Activated B cell treated with CpG ODN at 0.5 μM for 24 hours (primary cell): ENCODE data around the gene LBH. TPM values are rescaled to one million over a fixed set of nuclear protein-coding genes. Genes with fewer than 3 reads are reported as not detected.

Experiments used
- ATAC-seq: fragments of 200-7000 bp; cut with Tn5 transposase; one replicate; pipeline ENCODE4 v1.10.0; 2021; ENCODE audit warnings: low read depth, mild to moderate bottlenecking, moderate library complexity
- CTCF ChIA-PET: fragments of 350-600 bp; sonication (Branson Sonifier 250); formaldehyde crosslinking; loops from one replicate; lab custom pipeline; 2021; ENCODE audit warnings: antibody characterized with exemption; lab: Charles Lee
- POLR2A ChIA-PET: fragments of 350-600 bp; sonication (Branson Sonifier 250); formaldehyde crosslinking; loops from one replicate; lab custom pipeline; 2021; ENCODE audit warnings: antibody characterized with exemption; lab: Charles Lee
- DNase-seq: peaks from one replicate; pipeline ENCODE4 v3.0.0; 2022
- H3K27ac Mint-ChIP-seq: one replicate; pipeline ENCODE4 v1.8.0; 2020; ENCODE audit warnings: mixed read lengths
- H3K27me3 Mint-ChIP-seq: one replicate; pipeline ENCODE4 v1.8.0; 2021; ENCODE audit warnings: mixed read lengths
- H3K36me3 Mint-ChIP-seq: one replicate; pipeline ENCODE4 v1.8.0; 2021; ENCODE audit warnings: low read depth, mixed read lengths
- H3K4me1 Mint-ChIP-seq: one replicate; pipeline ENCODE4 v1.8.0; 2021; ENCODE audit warnings: mixed read lengths
- H3K4me3 Mint-ChIP-seq: one replicate; pipeline ENCODE4 v1.8.0; 2020; ENCODE audit warnings: mild to moderate bottlenecking, mixed read lengths
- H3K9me3 Mint-ChIP-seq: one replicate; pipeline ENCODE4 v1.8.0; 2020; ENCODE audit warnings: mixed read lengths
- intact Hi-C: fragments of 100-400 bp; cut with micrococcal nuclease; formaldehyde crosslinking; loops from one replicate; pipeline ENCODE4 v1.15.1; 2024
- total RNA-seq: library from RNA; stranded (reverse); gene quantifications from 2 replicates; pipeline ENCODE4 v1.2.3, GENCODE V29; 2022
- TF ChIP-seq, protein P1 (sequence below): fragments of 200-600 bp; IDR thresholded peaks from one replicate; pipeline ENCODE4 v1.8.0; 2022; ENCODE audit warnings: antibody characterized with exemption, mild to moderate bottlenecking

LBH gene
- total RNA-seq, 1 donor from 2014 or later, result 131 TPM

DNA sequence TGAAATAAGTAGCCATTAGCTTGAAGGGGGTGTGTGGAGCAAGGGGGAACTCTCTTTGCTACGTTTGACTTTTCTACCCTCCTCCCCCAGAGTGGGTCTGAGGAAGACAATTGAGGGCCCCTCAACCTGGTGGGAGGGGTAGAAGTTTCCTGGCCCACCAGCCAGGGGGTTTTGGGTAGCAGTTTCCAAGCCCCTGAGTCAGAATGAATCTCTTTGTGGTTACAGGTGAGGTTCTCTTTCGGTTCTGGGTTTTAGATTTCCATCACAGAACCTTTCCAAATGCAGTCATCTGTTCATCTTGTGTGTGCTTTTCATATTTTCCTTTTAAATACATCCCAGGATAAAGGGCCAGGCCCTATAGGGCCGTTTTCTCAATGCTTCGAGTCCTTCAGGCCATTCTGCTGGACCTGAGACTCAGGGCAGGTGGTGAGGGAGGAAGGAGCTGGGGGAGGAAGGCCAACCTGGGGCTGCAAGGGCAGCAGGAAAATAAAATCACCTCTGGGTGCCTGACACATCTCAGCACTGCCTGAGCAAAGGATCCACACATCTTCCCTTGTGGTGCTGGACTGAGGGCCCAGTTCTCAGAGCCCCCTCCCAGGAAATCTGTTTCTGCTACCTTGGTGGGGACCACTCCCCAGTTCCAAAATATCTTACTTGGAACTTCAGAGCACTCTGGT lies 4.7 kb downstream of the LBH start:
- ATAC-seq, result no peak
- Mint-ChIP-seq H3K4me3 (peak overlapping the region; percentile 93), H3K36me3 (peaks cover 65% of the 10 kb centered on the region), H3K27me3 (no peaks in the 10 kb centered on the region), H3K9me3 (no peaks in the 10 kb centered on the region), H3K27ac (peak overlapping the region; percentile 94), H3K4me1 (peaks cover 82% of the 10 kb centered on the region)
- TF ChIP-seq, protein P1, sequence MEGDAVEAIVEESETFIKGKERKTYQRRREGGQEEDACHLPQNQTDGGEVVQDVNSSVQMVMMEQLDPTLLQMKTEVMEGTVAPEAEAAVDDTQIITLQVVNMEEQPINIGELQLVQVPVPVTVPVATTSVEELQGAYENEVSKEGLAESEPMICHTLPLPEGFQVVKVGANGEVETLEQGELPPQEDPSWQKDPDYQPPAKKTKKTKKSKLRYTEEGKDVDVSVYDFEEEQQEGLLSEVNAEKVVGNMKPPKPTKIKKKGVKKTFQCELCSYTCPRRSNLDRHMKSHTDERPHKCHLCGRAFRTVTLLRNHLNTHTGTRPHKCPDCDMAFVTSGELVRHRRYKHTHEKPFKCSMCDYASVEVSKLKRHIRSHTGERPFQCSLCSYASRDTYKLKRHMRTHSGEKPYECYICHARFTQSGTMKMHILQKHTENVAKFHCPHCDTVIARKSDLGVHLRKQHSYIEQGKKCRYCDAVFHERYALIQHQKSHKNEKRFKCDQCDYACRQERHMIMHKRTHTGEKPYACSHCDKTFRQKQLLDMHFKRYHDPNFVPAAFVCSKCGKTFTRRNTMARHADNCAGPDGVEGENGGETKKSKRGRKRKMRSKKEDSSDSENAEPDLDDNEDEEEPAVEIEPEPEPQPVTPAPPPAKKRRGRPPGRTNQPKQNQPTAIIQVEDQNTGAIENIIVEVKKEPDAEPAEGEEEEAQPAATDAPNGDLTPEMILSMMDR, result no peak
- intact Hi-C loops, result loop anchor here (1.0 to 10.0 kb wide), 2 partner anchors 8 to 239 kb away; no protein-coding TSS in a partner anchor
- CTCF ChIA-PET, result interaction anchor here (0.8 to 6.8 kb wide), 8 partner anchors 27 to 476 kb away, joined by 3 to 51 read pairs (median 6); no protein-coding TSS in a partner anchor
- no peak for DNase-seq
- POLR2A ChIA-PET, result interaction anchor here (0.6 to 9.0 kb wide), 10 partner anchors 27 to 406 kb away, joined by 3 to 147 read pairs (median 4); no protein-coding TSS in a partner anchor

DNA sequence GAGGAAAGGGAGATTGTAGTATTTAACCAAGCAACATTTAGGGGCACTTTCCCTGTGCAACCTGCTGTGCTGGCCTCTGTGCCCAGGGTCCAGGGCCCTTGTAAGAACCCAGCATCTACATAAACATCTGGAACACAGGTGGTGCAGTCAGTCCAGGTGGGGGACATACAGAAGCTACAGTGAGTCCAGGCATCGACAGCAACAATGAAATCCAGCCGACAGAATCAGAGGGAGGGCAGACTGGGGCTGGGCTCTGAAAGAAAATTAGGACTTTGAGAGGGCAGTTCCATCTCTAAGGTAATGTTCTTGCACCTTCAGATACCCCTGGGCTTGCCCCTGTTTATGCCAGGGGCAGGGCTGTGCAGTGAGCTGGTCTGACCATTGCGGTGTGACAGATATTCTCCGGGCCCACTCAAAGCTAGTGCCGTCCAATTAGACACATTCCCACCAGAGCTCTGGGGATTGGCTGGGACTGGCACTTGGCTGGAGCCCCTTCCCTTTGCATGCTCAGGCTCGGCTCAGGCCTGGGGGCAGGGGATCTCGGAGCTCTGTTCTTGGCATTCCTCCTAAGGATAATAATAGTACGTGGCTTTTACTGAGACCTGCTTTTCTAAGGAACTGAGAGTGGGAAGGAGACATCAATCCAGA lies 5.4 kb downstream of the LBH start:
- no peak overlapping the region for H3K4me3 Mint-ChIP-seq
- H3K4me1 Mint-ChIP-seq, result peaks cover 85% of the 10 kb centered on the region
- TF ChIP-seq, protein P1, result no peak
- no peak for DNase-seq
- ATAC-seq, result no peak
- no peaks in the 10 kb centered on the region for H3K9me3 Mint-ChIP-seq
- ChIA-PET CTCF (interaction anchor here (0.8 to 3.0 kb wide), 9 partner anchors 28 to 475 kb away, joined by 3 to 13 read pairs (median 4); no protein-coding TSS in a partner anchor), POLR2A (interaction anchor here (0.6 to 9.0 kb wide), 7 partner anchors 28 to 405 kb away, joined by 3 to 147 read pairs (median 4); no protein-coding TSS in a partner anchor)
- peaks cover 68% of the 10 kb centered on the region for H3K36me3 Mint-ChIP-seq
- H3K27ac Mint-ChIP-seq, result peak overlapping the region; percentile 94
- intact Hi-C loops, result loop anchor here (1.0 to 10.0 kb wide), 2 partner anchors 8 to 238 kb away; no protein-coding TSS in a partner anchor
- H3K27me3 Mint-ChIP-seq, result no peaks in the 10 kb centered on the region

DNA sequence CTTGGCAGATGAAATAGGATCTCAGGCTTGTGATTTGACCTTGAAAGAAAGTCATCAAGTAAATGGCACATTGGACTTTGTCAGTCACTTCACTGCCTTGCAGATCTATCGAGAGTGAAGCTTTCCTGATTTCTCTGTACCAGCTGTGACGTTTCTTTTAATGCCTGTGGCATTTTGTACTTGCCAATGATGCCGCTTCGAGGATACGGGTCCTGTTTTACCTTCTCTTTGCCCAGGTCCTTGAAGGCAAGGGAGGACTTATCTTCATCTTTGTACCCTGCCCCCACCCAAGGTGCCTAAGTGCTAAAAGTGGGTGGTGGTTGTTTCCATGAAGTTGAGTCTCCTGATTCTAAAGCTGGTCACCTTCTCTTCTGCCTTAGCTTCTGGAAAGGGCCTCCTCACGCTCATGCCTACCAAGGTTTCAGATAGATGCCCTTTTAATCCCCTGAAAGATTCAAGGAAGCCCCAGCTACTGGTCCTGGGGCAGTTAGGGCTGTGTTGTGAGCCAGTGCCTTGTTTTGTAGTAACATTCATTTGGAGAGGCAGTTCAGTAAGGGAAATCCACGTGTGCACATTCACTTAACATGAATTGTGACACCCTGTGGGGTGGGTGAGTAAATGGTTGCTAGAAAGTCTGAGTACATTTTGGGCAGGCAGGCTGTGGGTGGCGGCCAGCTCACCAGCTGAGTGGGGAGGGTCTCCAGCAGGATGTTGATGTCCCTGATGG lies 6.1 kb downstream of the LBH start:
- CTCF ChIA-PET, result interaction anchor here (0.8 to 3.0 kb wide), 8 partner anchors 29 to 474 kb away, joined by 3 to 13 read pairs (median 4); no protein-coding TSS in a partner anchor
- Mint-ChIP-seq H3K9me3 (no peaks in the 10 kb centered on the region), H3K27me3 (no peaks in the 10 kb centered on the region), H3K4me1 (peaks cover 88% of the 10 kb centered on the region), H3K4me3 (no peak overlapping the region), H3K36me3 (peaks cover 70% of the 10 kb centered on the region), H3K27ac (peak overlapping the region; percentile 94)
- TF ChIP-seq, protein P1, result no peak
- ATAC-seq (no peak), DNase-seq (no peak)
- intact Hi-C loops, result loop anchor here (10.0 kb wide), 1 partner anchor 237 kb away; no protein-coding TSS in a partner anchor
- POLR2A ChIA-PET, result interaction anchor here (0.6 to 9.0 kb wide), 6 partner anchors 22 to 210 kb away, joined by 3 to 147 read pairs (median 4); no protein-coding TSS in a partner anchor

DNA sequence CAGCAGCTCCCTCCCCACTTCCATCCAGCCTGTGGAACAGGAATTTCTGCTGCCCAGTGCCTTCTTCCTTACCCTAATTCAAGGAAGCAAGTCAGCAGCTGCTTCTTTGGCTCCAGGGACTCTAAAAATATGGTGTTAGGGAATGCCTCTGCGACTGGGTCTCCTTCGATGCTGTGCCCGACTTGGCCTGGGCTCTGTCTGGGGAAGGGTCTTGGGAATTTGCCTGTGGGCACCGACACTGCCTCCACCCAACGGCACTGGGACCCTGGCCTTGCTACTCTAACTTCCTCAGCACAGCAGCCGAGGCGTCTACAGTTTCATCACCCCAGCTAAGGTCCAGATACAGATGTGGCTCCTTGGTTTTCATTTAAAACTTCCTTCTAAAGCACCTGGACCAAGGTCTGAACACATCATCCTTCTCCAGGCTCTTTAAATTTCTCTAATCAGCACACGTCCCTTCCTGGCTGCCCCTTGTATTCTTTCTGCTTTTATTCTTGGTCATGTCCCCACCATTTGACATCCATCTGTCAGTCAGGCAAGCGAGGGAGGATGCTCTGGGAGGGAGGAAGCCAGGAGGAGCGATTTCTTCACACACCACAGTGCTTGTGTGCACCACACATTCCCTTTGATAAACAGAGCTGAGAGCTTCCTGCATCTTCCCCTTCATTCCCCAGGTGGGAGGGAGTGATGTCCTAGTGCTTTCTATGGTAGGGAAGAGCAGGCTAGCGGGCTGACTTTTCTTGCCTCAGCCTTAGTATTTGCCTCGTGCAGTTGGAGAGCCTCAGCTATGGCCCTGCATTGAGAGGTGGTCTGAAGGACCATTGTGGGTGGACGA lies 6.8 kb downstream of the LBH start:
- POLR2A ChIA-PET, result interaction anchor here (0.6 to 9.0 kb wide), 6 partner anchors 9 to 98 kb away, joined by 3 to 147 read pairs (median 4); no protein-coding TSS in a partner anchor
- H3K27ac Mint-ChIP-seq, result peak overlapping the region; percentile 94
- H3K36me3 Mint-ChIP-seq, result peaks cover 77% of the 10 kb centered on the region
- TF ChIP-seq, protein P1, result no peak
- H3K4me3 Mint-ChIP-seq, result no peak overlapping the region
- ATAC-seq, result no peak
- CTCF ChIA-PET, result interaction anchor here (1.0 to 3.5 kb wide), 13 partner anchors 9 to 474 kb away, joined by 3 to 15 read pairs (median 9); no protein-coding TSS in a partner anchor
- intact Hi-C loops, result loop anchor here (2.0 to 10.0 kb wide), 2 partner anchors 15 to 237 kb away; no protein-coding TSS in a partner anchor
- DNase-seq, result no peak
- H3K27me3 Mint-ChIP-seq, result no peaks in the 10 kb centered on the region
- H3K9me3 Mint-ChIP-seq, result no peaks in the 10 kb centered on the region
- H3K4me1 Mint-ChIP-seq, result peaks cover 92% of the 10 kb centered on the region
